ENCODE results near the gene MCHR1.

MCHR1 gene, protein sequence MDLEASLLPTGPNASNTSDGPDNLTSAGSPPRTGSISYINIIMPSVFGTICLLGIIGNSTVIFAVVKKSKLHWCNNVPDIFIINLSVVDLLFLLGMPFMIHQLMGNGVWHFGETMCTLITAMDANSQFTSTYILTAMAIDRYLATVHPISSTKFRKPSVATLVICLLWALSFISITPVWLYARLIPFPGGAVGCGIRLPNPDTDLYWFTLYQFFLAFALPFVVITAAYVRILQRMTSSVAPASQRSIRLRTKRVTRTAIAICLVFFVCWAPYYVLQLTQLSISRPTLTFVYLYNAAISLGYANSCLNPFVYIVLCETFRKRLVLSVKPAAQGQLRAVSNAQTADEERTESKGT

DNA sequence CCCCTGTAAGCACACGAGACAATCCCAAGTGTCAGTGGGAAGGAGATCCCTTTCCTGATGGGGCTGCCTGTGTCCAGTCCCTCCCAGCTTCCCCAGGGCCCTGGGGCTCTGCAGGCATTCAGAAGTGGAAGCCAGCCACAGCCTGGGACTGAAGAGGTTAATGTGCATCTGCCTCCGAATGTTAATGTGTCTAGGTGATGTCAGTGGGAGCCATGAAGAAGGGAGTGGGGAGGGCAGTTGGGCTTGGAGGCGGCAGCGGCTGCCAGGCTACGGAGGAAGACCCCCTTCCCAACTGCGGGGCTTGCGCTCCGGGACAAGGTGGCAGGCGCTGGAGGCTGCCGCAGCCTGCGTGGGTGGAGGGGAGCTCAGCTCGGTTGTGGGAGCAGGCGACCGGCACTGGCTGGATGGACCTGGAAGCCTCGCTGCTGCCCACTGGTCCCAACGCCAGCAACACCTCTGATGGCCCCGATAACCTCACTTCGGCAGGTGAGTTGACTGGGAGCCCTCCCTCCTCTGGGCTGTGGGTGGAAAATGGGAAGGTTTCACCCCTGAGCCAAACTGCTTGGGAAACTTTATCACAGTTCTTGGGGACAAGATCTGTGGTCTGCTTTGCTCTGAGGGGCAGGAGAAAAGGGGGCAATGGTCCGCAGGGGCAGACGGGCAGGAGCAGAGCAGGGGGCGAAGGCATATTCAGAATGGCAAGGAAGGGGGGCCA, at the start of gene MCHR1:
Gene MCHR1 (plus strand): TSS at position 236 of the 715 bp plus-strand sequence. CDS start 169 bp downstream, at position 405.
- DNase-seq (no peak), ATAC-seq (no peak)

DNA sequence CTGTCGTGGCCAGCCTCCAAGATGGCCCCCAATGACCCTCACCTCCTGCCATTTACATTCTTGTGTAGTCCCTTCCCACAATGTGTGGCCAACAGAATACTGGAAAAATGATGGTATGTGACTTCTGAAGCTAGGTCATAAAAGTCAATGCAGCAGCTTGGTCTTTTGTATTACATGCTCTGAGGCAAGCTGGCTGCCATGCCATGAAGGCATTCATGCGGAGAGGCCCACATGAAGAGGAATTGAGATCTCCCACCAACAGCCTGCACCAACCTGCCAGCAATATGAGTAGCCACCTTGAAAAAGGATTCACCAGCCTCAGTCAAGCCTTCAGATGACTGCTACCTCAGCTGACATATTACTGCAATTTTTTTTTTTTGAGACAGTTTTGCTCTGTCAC, 47.4 kb upstream of the MCHR1 start:
- no peak for ATAC-seq
- no peak for DNase-seq

DNA sequence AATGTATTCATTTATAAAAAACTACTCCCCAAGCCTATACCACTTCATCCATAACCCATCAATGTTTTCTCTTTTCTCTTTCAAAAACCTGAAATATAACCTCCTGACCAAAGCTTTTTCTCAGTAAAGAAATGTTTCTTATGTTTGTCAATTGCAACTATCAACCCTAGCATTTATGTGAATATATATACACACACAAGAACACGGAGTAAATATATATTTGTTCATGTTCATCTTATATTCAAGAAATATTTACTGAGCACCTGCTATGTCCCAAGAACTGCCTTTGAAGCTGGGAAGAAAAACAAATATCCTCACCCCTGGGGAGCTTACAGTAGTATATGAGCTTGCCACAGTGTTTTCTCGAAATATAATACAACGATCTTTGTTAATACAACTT, 46.2 kb upstream of the MCHR1 start:
- DNase-seq = no peak
- no peak for ATAC-seq

DNA sequence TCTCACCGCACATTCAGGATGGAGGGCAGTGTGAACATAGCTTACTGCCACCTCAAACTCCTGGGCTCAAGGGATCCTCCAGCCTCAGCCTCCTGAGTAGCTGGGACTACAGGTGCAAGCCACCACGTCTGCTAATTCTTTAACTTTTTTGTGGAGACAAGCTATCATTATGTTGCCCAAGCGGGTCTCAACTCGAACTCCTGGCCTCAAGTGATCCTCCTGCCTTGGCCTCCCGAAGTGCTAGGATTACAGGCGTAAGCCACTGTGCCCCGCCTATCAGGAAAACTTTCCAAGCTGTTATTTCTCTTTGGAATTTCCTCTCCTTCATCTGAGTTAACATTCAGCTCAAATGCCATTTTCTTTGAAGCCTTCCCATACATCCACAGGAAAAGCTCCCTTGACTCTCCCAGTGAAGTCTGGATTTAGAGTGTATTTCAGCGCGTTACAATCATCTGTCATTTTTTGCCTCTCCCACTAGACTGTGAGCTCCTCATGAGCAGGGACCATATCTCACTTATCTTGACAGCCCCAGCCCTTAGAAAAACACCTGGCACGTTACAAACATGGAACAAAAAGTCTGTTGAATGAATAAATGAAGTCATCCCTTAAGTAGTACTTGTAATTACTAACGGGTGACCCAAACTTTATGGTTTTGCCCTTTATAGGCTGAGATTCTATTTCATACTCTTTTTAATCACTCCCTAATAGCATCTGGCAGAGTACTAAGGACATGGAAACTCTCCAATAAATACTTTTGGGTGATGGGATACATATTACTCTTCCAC, 45.0 kb upstream of the MCHR1 start:
- ATAC-seq (no peak), DNase-seq (no peak)

DNA sequence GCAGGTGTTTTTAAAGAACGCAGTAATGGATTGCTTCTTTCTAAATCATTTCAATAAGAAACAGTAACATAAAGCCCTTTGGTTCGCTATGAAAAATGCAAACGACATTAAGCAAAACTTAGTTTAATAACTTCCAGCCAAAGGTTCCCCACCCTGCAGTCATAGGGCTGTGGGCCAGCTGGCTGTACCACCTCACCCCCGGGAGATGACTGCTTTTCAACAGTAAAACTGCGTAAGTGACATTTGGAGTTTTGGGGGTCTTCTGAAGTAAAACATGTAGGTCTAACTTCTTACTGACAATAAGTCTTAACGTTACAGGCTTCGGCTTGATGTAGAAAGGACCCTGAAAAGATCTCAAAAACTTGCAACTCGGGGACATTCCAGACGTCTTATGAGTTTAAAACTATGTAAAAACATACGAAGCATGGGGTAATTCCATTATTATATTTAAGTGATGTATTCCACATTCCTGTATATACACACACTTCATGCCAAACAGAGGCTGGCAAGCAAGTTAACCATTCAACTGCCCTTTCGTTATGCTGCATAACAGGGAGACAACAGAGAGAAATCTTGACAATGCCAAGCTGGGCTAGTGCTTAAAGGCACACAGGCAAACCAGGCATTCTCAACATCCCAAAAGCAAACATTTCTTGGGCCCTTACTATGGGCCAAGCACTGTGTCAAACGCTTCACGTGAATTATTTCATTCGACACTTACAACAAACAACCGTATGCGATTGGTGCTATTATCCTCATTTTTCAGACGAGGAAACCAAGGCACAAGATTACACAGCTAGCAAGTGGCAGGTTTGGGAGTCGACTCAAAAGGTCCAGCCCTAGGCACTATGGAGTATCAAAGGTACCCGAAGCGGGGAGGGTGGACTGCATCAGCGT, 44.0 kb upstream of the MCHR1 start:
- no peak for ATAC-seq
- DNase-seq = no peak

DNA sequence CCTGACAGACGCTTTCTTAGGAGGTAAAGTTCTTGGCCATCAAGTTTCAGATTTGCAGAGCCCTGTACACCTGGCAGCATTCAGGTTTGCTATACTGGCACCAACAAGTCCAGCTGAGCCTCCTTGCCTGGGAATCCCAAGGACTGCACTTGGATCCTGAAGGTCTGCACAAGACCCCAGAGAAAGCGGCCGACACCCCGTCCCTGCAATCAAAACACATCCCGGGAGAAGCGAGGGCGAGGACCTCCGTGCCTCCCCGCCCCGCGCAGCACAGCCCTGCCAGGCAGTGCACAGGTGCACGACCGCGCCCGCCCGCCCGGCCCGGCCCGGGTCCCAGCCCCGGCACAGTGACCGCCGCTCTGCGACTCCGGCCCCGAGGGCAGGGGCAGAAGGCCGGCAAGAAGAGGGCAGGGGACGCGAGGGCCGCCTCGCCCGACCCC, 43.3 kb upstream of the MCHR1 start:
- no peak for ATAC-seq
- peak; percentile 29 for DNase-seq

DNA sequence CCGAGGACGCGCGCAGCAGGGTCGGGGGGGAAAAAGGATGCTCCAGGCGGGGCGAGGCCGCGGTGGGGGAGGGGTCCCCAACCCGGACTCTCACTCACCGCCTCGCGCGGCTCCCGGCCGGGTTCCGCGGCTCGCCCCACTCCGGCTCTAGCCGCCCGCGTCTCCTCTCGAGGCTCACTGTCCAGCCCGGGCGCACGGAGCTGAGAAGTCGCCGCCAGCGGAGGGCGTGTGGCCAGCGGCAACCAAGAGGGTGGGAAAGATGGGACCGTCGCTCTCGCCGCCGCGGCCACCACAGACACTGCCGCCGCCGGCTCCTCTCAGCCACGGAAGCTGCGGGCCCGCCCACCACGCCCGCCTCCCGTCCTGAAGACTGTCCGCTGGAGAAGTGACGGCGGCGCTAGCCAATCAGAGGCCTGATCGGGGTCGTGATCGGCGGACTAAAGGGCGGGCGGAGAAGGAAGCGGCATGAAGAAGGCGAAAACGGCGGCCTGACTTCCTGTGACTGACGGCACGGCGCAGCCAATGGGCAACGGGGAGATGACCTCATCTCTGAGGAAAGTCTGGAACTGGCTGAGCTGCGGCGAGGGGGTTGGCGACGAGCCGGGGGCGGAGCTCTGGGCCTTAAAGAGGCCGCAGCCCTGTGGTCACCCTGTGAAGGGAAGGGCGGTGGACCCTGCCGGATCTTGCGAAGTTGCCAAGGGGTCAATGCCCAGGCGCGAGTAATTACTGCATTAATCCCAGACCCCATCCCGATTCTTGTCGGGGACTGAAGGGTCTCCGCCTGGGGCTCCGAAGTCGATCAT, 42.7 kb upstream of the MCHR1 start, which contains the start of gene MRTFA:
Gene MRTFA (minus strand): TSS at position 340 of the 803 bp plus-strand sequence.
- ATAC-seq (peak; percentile 99), DNase-seq (peak; percentile 100)

DNA sequence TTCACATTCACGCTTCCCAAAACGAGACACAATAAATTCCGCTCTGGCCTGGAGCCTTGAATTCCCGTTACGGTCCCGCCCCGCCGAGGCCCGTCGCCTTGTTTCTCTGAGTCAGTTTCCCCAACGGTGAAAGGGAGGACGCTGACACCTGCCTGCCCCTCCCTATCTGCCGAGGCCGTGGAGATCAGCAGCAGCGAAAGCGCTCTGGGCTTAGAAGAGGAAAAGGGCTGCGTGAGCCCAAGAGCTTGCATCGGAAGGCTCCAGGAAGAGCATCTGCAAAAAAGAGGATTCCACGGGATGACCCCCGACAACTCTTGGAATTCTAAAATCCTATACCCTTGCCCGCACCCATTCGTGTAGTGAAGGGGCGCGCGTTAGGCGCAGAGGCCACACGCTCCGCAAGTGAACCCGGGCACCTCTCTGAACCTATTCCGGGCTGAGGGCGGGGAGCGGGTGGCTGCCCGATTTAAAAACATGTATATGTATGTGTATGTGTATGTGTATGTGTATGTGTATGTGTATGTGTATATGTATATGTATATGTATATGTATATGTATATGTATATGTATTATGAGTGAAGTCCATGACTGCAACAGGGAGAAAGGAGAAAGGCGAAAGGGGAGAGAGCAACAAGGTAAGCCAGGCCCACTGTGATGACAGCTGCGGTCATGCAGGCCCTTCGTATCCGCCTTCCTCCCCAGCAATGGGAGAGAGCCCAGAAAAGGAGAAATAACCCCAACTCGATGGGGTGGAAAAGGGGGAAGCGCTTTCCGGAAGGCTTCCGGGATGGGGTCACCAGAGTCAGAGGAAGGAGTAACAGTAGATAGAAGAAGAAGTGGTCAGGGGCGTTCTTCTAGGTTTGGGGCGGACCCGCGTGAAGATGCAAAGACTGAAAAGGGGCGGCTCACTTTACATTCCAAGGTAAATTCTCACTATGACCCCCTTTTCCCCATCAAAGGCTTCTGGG, 41.8 kb upstream of the MCHR1 start:
- ATAC-seq (peak; percentile 24), DNase-seq (peak; percentile 71)

DNA sequence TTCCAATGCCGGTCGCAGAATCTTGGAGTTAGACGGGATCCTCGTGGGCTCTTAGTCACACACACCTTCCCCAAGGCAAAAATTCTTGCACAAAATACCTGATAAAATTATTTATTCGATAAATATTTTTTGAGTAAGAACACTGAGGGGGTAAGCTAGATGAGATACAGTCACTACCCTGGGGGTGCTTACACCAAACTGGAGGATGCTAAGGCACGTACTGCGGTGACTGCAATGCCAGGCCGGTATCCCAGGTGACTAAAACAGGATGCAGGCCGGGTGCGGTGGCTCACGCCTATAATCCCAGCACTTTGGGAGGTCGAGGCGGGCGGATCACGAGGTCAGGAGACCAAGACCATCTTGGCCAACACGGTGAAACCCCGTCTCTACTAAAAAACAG, 41.0 kb upstream of the MCHR1 start:
- ATAC-seq (no peak), DNase-seq (no peak)

DNA sequence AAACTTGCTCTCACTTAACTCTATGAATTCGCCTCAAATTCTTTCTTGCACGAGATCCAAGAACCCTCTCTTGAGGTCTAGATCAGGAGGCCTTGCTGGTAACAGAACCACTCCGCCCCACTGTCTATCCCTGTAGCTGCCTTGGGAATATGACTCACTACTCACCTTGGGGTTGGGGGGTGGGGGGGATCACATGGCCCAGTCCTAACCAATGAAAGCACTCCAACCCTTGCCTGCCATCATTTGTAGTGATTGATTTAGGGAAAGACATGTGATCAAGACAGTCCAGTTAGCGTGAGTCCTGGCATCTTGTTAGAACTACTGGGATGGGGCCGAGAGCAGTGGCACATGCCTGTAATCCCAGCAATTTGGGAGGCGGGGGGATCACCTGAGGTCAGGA, 38.0 kb upstream of the MCHR1 start:
- DNase-seq (no peak), ATAC-seq (no peak)

DNA sequence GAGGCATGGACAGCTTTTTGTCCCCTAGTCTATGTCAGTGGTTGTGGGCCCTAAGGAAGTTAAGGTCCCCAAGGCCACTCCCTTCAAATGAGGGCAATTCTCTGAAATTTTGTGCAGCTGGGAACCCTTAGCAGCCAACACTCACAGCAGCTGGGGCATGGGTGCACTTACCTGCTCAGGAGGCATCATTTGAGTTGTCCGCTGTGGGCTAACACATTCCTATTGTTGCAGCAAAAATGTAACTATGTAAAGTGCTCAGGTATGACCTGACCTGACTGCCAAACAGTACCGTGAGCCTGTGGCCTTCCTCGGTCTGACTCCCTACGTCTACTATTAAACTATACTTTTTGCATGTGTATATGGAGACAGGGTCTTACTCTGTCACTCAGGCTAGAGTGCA, 37.0 kb upstream of the MCHR1 start:
- no peak for DNase-seq
- no peak for ATAC-seq

DNA sequence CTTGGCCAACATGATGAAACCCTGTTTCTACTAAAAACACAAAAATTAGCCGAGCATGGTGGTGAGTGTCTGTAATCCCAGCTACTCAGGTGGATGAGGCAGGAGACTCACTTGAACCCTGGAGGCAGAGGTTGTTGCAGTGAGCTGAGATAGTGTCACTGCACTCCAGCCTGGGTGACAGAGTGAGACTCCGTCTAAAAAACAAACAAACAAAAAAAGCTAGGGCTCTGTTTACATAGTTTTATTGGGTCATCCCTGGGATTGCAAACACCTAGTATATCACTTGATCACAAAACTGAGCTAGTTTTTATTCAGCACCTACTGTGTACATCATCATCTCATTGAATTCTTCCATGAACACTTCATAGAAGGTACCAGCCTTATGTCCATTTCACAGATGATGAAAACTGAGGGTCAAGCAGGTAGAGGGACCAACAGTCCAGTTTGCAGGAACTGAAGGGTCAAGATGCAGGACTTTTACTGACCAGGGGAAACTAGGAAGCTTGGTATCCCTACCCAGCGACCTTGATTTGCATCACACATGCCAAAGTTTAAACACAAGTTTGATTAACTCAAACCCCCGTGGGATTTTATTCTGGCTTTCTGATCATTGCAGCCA, 33.6 kb upstream of the MCHR1 start:
- ATAC-seq = no peak

DNA sequence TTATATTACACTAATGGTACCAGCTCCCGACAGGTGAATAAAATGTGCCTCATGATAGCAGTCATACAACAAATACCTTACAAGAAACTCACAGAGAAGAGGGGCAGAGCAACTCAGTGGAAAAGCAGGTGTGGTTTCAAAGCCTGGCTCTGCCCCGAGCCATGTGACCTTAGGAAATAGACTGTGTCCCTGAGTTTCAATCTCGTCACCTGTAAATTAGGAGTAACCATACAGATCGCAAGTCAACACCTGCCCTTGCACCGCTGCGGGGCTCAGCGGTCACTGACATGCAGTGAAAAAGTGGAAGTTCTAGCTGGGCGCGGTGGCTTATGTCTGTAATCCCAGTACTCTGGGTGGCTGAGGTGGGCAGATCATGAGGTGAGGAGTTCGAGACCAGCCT, 30.9 kb upstream of the MCHR1 start:
- ATAC-seq (no peak), DNase-seq (no peak)

More for the DNA sequence above, 33.6 kb upstream of the MCHR1 start:
- no peak for DNase-seq

DNA sequence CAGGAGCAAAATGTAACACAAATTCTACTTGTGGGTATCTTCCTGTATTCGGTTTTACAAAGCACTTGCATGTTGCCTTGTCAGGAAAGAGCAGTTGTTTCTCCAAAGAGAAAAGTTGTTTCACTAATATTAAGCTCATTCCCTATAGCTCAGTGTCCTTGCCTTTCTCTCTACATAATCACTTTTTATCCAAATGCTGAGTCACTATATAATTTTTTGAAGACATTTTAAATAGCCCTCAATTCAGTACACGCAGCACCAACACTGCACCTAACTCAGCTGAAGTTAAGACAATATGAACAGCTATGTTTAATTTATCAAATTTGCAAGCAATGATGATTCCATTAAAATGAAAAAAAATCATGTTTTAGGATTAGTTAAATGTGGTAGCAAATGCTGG, 28.2 kb upstream of the MCHR1 start:
- ATAC-seq (no peak), DNase-seq (no peak)

DNA sequence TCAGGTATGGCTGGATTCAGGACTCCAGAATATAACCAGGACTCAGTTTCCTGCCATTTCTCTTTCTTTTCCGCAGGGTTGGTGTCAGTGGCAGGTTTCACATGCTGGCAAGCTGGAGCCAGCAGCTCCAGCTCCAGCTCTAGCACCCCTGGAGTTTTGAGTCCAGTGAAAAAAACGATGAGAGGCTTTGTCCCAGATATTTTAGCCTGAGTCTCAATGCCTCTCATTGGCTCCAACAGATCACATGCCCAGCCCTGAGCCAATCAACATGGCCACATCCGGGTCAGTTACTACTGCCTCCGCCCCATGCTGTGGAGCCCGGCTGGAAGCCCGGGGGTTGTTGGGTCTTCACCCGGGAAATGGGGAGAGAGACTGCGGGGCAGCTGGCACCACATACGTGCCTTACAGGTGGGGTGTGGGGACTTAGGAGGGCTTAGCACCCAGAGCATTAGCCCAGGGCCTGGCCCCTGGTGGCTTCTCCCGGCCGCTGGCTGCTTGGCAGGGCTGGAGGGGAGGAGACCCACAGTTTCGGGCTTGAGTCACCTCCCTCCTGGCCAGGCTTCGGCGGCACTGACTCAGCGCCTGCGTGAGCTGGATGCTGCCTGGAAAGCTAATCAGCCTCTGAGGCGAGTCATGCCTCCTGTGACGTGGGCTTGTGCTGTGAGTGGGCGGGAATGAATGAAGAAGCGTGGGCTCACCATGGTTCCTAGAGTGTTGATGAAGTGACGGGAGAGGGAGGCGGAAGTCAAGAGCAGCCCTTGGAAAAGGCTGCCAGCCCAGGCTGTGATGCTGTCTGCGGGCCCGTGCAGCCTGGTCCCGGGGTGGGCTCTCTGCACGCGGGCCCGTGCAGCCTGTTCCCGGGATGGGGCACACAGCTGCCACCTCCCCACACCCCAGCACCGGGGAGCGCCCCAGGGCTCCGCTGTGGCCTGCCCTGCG, 27.5 kb upstream of the MCHR1 start:
- ATAC-seq (peak; percentile 98), DNase-seq (peak; percentile 89)

DNA sequence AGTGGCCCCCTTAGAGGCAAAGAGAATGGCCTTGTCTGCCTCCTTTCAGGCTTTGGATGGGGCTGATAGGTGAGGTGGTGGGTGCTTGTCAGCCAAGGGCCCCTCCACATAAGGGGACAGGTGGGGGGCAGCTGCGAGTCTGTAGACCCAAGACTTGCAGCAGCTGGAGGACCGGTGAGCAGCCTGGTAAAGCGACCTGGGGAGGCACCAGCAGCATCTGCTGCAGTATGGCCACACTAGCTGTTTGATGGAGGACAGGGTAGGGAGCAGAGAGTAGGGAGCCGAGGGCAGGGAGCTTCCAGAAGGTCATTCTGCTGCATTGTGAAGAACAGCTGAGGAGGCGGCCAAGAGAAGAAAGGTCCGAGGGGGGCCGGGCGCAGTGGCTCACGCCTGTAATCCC, 25.9 kb upstream of the MCHR1 start:
- no peak for DNase-seq
- ATAC-seq = no peak

DNA sequence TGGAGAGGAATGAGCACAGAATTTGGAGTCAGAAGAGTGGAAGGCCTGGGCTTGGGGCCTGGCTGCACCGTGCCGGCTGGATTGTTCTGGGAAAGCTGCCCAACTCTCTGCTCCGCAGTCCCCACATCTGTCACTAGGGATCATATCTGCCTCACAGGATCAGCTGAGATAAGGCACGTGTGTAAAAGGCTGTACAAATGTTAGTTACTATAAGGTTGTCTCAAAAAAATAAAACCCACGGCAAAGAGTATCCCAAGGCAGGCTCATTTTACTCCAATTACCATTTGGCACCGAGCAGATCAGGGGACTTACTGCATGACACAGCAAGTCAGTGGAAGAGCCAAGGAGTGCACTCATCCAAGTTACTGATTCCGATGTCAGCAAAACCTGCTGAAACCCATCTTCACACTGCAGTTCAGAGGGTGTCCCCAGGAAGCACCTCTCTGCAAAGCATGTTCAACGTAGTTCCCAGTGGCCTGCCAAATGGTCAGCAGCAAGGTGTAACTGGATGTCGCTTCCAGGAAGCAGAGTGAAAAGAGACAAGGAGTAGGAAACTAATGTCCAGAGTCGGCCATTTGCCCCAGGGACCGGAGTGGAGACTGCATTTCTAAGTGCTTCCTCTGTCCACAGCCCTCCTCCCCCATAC, 24.6 kb upstream of the MCHR1 start:
- DNase-seq (no peak), ATAC-seq (no peak)

Measured in stimulated activated naive CD8-positive, alpha-beta T cell treated with anti-CD3 and anti-CD28 coated beads, Interleukin-15, Interleukin-2, amounts not matched to agents 100 U/mL and 50 U/mL, for 24 hours (primary cell).